Bronchial epithelial cell (primary cell): ENCODE measurements around the gene CTCF. TPM values are rescaled to one million over a fixed set of nuclear protein-coding genes. Genes with fewer than 3 reads are reported as not detected.

Experiments used
- DNase-seq: peaks from one replicate; pipeline ENCODE4 v3.0.0-alpha.2; 2010; ENCODE audit warnings: low read depth
- FAIRE-seq: peaks from 2 replicates; lab custom pipeline; 2011; peaks lifted over from hg19 to GRCh38; lab: Jason Lieb, UNC
- H3K27me3 ChIP-seq: 2 replicates; pipeline ENCODE4 v1.5.1; 2011; ENCODE audit warnings: low read length; ENCODE audit not compliant: control insufficient read depth, insufficient read depth
- H3K36me3 ChIP-seq: 2 replicates; pipeline ENCODE4 v1.5.1; 2011; ENCODE audit warnings: low read length; ENCODE audit not compliant: control insufficient read depth, insufficient read depth
- H3K4me3 ChIP-seq: 2 replicates; pipeline ENCODE4 v1.5.1; 2011; ENCODE audit warnings: mild to moderate bottlenecking, low read depth, low read length, control low read depth
- CTCF ChIP-seq: IDR thresholded peaks from 2 replicates; pipeline ENCODE4 v1.5.1; 2011; ENCODE audit warnings: mild to moderate bottlenecking, moderate library complexity, low read length, control low read depth, inconsistent platforms; ENCODE audit not compliant: insufficient read depth, severe bottlenecking
- total RNA-seq: library from RNA; depleted of rRNA; stranded (reverse); fragments of >200 nt; gene quantifications from 2 replicates; pipeline ENCODE4 v1.2.1, GENCODE V29; 2014

CTCF gene
- total RNA-seq, 1 donor from 2014 or later = 21.1 TPM

DNA sequence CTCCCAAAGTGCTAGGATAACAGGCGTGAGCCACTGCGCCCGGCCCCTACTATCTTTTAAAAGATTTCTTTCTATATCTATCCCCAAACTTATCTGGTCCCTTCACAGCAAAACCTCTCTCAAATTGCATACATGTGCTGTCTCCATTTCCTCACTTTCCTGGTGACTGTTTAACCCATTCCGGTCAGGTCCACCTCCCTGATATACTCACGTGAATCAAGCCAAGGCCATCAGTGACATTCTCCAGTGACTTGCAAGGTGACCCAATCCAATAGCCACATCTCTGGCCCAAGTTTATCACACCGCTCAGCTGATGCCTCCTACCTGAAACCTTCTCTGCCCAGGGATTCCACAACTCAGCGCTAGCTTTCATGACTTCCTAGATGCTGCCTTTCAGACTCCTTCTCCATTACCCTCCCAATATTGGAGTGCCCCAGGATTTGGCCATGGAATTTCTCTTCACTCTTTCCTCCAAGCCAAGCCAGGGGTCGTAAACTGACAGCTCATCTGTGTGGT lies 1.4 kb upstream of the CTCF start:
- no peak for TF ChIP-seq CTCF
- DNase-seq (no peak), FAIRE-seq (no peak)
- H3K36me3 ChIP-seq = no peaks in the 10 kb centered on the region
- H3K4me3 ChIP-seq = no peak overlapping the region
- H3K27me3 ChIP-seq = no peaks in the 10 kb centered on the region

GRCh38 chr16:67561501-67561823 lies 864 bp upstream of the CTCF start:
- Histone ChIP-seq H3K4me3 (peak overlapping the region; percentile 97), H3K27me3 (no peaks in the 10 kb centered on the region), H3K36me3 (no peaks in the 10 kb centered on the region)
- no peak for TF ChIP-seq CTCF
- no peak for FAIRE-seq
- no peak for DNase-seq

DNA sequence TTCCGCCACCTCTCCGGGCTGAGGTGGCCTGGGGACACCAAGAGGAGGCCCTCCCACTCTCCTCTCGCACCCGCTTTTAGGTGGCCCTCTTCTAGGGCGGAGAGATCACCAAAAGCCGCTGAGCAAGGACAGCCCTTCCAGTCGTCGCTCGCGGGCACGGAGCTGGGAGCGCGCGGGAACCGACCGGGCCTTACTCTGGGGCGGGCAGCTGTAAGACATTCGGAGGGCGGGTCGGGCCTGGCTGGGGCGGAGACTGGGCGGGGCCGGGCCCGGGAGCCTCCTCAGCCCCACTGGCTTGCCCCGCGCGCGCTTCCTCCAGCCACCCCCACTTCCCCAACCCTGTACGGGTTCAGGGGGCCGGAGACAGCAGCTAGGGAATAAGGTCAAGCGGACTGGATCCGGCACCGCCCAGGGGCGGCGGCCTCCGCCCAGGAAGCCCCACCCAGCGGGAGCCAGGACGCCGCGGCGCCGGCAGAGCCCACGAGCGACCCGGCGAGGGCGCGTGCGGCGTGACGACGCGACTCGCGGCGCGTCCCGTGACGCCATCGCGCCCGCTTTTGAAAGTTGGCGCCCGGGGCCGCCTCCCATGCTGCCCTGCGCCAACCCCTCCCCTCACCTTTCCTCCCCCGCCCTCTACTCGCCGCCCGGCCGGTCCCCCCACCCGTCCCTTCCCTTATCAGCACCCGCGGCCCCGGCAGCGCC lies 351 bp upstream of the CTCF start:
- no peaks in the 10 kb centered on the region for H3K36me3 ChIP-seq
- H3K4me3 ChIP-seq = peak overlapping the region; percentile 97
- no peaks in the 10 kb centered on the region for H3K27me3 ChIP-seq
- DNase-seq (peak; percentile 90), FAIRE-seq (no peak)
- no peak for TF ChIP-seq CTCF

GRCh38 chr16:67562918-67563707 lies 787 bp downstream of the CTCF start:
- TF ChIP-seq CTCF = peak; percentile 37
- Histone ChIP-seq H3K27me3 (no peaks in the 10 kb centered on the region), H3K36me3 (no peaks in the 10 kb centered on the region), H3K4me3 (peak overlapping the region; percentile 97)
- DNase-seq (peak; percentile 18), FAIRE-seq (no peak)

GRCh38 chr16:67563708-67564468 lies 1.6 kb downstream of the CTCF start:
- Histone ChIP-seq H3K4me3 (peak overlapping the region; percentile 97), H3K27me3 (no peaks in the 10 kb centered on the region), H3K36me3 (no peaks in the 10 kb centered on the region)
- DNase-seq (peak; percentile 83), FAIRE-seq (no peak)
- no peak for TF ChIP-seq CTCF
